Mucosa of descending colon (tissue), 3 donors: Measurements from ENCODE around the gene SGF29. TPM values are rescaled to one million over a fixed set of nuclear protein-coding genes. Genes with fewer than 3 reads are reported as not detected.

Experiments used
- ATAC-seq: fragments of 200-7000 bp; cut with Tn5 transposase; one replicate; pipeline ENCODE4 v1.9.1; 2020; ENCODE audit warnings: mild to moderate bottlenecking, moderate library complexity
- DNase-seq, 3 donors: peaks; one replicate each; pipeline ENCODE4 v3.0.0-alpha.2; 2020
- H3K36me3 ChIP-seq: fragments of 200-600 bp; one replicate; pipeline ENCODE4 v1.8.0; 2021; ENCODE audit warnings: low read depth, mild to moderate bottlenecking
- H3K4me1 ChIP-seq: fragments of 200-600 bp; one replicate; pipeline ENCODE4 v1.8.0; 2021; ENCODE audit warnings: low read depth, mild to moderate bottlenecking
- H3K4me3 ChIP-seq: fragments of 200-600 bp; one replicate; pipeline ENCODE4 v1.8.0; 2021; ENCODE audit warnings: mild to moderate bottlenecking
- H3K9me3 ChIP-seq: fragments of 200-600 bp; one replicate; pipeline ENCODE4 v1.8.0; 2021; ENCODE audit warnings: mild to moderate bottlenecking
- CTCF ChIP-seq: fragments of 200-600 bp; IDR thresholded peaks from one replicate; pipeline ENCODE4 v1.8.0; 2022; ENCODE audit warnings: antibody characterized with exemption, mild to moderate bottlenecking
- intact Hi-C, 2 donors: fragments of 100-400 bp; cut with DNase I in 1 of 2; cut with micrococcal nuclease in 1 of 2; formaldehyde crosslinking; loops; one replicate each; pipeline versions ENCODE4 v1.11.0 to v1.11.1; 2022; cut with DNase I, micrococcal nuclease
- total RNA-seq, 3 donors: library from RNA; stranded (reverse); fragmentation: NEBNext Ultra II Directional in 2 of 3; extraction: Animal tissue kit (Norgen Biotek cat#: 25700) in 2 of 3; gene quantifications; one replicate each; pipeline versions ENCODE4 v1.2.1 to v1.2.4, GENCODE V29; 2021 to 2023
- donor health status: DM: no; HTN: no; CAD: no; lungs with moderate emphysema.
- donor health status: DM: no; HTN: no; CAD: no.
- donor health status: DM: no; HTN: yes; CAD: no.

SGF29 gene
- total RNA-seq, 3 donors from 2014 or later = 21.6 to 45.9 (median 25.9) TPM

DNA sequence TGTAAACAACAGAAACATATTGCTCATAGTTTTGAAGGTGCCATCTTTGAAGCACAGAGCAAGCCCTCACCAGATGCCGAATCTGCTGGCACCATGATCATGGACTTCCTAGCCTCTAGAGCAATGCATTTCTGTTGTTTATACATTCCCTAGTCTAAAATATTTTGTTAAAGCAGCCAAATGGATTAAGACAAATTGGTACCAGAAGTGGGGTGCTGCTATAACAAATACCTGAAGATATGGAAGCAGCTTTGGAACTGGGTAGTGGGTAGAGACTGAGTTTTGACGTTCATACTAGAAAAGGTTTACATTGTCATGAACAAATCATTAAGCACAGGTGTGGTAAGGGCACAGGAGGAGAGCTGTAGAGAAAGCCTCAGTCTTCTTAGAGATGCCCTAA lies 13.6 kb downstream of the SGF29 start:
- H3K36me3 ChIP-seq = no peaks in the 10 kb centered on the region
- DNase-seq (no peak), ATAC-seq (no peak)
- peaks cover 9% of the 10 kb centered on the region for H3K9me3 ChIP-seq
- intact Hi-C loops = no loop called here
- no peak for TF ChIP-seq CTCF
- H3K4me1 ChIP-seq = no peaks in the 10 kb centered on the region
- no peak overlapping the region for H3K4me3 ChIP-seq

DNA sequence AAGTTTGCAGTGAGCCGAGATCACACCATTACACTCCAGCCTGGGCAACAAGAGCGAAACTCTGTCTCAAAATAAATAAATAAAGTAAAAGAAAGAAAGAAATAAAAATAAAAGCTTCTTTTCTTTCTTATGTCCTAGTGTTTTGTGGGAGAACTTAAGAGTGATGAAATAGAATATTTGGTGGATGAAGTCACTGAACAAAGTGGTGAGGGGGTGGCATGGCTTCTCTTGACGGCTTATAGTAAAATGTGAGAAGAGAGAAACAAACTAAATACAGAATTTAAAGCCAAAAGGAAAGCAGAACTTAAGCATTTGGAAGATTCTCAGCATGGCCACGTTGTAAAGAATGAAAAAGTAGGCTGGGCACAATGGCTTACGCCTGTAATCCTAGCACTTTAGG lies 15.3 kb downstream of the SGF29 start:
- DNase-seq (no peak), ATAC-seq (no peak)
- no peak overlapping the region for H3K4me3 ChIP-seq
- intact Hi-C loops = no loop called here
- H3K4me1 ChIP-seq = no peaks in the 10 kb centered on the region
- no peak for TF ChIP-seq CTCF
- no peaks in the 10 kb centered on the region for H3K36me3 ChIP-seq
- peaks cover 9% of the 10 kb centered on the region for H3K9me3 ChIP-seq

DNA sequence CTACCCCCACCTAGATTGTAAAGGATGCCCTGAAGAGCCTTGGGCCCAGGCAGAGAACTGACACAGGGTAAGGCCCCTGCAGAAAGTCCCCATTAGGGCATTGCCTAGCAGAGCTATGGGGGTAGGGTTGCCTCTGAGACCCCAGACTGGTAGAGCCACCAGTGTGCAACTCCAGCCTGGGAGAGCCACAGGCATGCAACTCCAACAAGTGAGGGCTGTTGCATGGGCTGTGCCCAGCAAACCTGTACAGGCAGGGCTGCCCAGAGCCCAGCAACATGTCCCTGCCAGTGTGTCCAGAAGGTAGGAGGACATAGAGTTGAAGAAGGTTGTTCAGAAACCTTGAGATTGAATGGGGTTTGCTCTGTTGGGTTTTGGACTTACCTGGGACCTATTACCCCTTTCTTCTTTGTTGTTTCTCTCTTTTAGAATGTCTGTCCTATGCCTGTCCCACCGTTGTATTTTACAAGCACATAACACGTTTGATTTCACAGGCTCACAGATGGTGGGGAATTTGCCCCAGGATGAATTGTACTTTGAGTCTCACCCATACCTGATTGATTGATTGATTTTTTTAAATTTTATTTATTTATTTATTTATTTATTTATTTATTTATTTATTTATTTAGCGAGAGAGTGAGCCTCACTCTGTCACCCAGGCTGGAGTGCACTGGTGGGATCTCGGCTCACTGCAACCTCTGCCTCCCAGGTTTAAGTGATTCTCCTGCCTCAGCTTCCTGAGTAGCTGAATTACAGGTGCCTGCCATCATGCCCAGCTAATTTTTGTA lies 16.4 kb downstream of the SGF29 start:
- Histone ChIP-seq H3K4me3 (no peak overlapping the region), H3K4me1 (no peaks in the 10 kb centered on the region), H3K9me3 (peaks cover 9% of the 10 kb centered on the region), H3K36me3 (no peaks in the 10 kb centered on the region)
- no peak for ATAC-seq
- intact Hi-C loops = no loop called here
- peak in 1 of 3 donors; percentile 5 for DNase-seq
- no peak for TF ChIP-seq CTCF

- no peaks in the 10 kb centered on the region for H3K9me3 ChIP-seq
- intact Hi-C loops = no loop called here
- H3K4me1 ChIP-seq = no peaks in the 10 kb centered on the region
- H3K36me3 ChIP-seq = no peaks in the 10 kb centered on the region
- DNase-seq = no peak
- ATAC-seq = peak; percentile 12
- no peak overlapping the region for H3K4me3 ChIP-seq
- no peak for TF ChIP-seq CTCF
Observed at GRCh38 chr16:28572696-28573510, 19.2 kb downstream of the SGF29 start.

DNA sequence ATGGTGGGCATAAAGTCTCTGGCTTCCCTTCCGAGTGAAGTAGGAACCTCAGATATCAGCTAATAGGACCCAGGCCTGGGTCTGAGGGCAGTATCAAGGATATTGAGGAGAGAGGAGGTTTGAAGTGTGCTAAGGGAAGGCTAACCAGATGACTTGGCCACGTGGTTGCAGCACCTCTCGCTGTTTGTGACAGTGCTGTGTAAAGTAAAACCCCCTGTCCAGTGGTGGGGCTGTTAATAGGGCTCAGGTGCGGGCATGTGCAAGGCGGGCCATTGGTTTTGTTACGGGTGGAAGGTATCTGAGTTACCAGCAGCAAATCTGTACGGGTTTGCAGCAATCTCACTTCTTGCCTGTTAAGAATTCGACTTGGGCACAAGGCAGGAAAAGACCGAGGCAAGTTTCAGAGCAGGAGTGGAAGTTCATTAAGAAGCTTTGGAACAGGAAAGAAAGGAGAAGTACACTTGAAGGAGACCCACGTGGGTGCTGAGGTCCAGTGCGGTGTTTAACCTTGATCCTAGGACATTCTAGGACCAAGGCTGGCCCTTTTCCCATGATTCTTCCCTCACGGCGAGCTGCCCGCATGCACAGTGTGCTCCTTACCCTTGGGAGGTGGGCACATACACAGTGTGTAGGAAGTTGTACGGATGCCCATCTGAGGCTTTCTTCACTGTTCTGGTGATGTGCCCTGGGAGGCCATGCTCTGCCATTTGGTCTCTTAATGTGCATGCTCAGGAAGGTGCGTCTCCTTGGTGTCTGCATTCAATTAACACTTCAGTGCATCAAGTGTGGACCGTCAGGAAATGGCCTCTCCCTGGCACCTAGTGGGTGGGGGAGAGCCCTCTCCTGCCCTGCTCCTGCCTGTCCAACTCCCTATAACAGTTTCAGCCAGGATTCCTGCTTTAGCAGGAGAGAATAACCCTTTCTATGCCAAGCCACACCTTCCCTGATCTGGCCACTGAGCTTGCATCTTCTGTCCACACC lies 20.3 kb downstream of the SGF29 start:
- intact Hi-C loops = no loop called here
- DNase-seq (no peak), ATAC-seq (no peak)
- TF ChIP-seq CTCF = no peak
- no peak overlapping the region for H3K4me3 ChIP-seq
- no peaks in the 10 kb centered on the region for H3K36me3 ChIP-seq
- no peaks in the 10 kb centered on the region for H3K4me1 ChIP-seq
- H3K9me3 ChIP-seq = no peaks in the 10 kb centered on the region
